HAP-1 (cell line): ENCODE measurements around the gene PPBP.

Experiments
- DNase-seq, 2 experiments: peaks; one replicate each; pipeline ENCODE4 v3.0.0-alpha.2; 2016 to 2020; ENCODE audit warnings: low spot score in 2 of 2
- H3K27me3 ChIP-seq: fragments of 250-450 bp; sonication (Bioruptor Pico); 2 replicates; pipeline ENCODE4 v1.5.1; 2020; ENCODE audit warnings: low read depth, mild to moderate bottlenecking, moderate library complexity
- H3K36me3 ChIP-seq: fragments of 250-450 bp; sonication (Bioruptor Pico); replicated peaks from 2 replicates; pipeline ENCODE4 v1.5.1; 2020; ENCODE audit warnings: mild to moderate bottlenecking
- H3K4me1 ChIP-seq: fragments of 250-450 bp; sonication (Bioruptor Pico); 2 replicates; pipeline ENCODE4 v1.5.1; 2020; ENCODE audit warnings: mild to moderate bottlenecking
- H3K4me3 ChIP-seq: fragments of 250-450 bp; sonication (Bioruptor Pico); 2 replicates; pipeline ENCODE4 v1.5.1; 2020; ENCODE audit warnings: mild to moderate bottlenecking, moderate library complexity
- H3K9me3 ChIP-seq: fragments of 250-450 bp; sonication (Bioruptor Pico); 2 replicates; pipeline ENCODE4 v1.5.1; 2020; ENCODE audit warnings: mild to moderate bottlenecking, moderate library complexity
- in situ Hi-C: fragments of 300-500 bp; cut with MboI; formaldehyde crosslinking; loops from 3 replicates; pipeline ENCODE4 v1.14.3; 2020; ENCODE audit warnings: low sequenced_read_pairs, inconsistent platforms, mixed read lengths

PPBP gene, protein sequence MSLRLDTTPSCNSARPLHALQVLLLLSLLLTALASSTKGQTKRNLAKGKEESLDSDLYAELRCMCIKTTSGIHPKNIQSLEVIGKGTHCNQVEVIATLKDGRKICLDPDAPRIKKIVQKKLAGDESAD

DNA sequence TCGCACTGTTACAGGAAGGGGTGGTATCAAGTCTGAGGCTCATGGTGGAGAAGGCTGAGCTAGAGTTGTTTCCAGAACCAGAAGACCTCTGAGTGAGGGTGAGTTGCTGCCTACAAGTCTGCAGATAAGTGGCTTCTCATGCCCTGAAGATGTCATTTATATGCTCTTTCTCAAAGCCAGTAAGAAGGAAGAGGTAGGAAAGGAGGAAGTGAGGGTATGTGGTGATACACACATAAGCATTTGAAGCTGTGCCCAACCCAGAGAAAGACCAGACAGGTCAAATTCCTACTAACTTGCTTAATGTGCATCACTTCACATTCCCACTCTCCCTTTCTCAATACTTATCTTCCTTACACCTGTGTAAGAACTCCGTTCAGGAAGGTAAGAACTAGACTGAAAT, at the start of gene PPBP:
Gene PPBP (minus strand): TSS at position 130 of the 400 bp plus-strand sequence. CDS start 87 bp downstream, at position 43.
- in situ Hi-C loops: no loop called here
- DNase-seq: no peak
- Histone ChIP-seq H3K4me1 (peaks cover 5% of the 10 kb centered on the region; the same call in 1 of the 2 replicates), H3K27me3 (no peaks in the 10 kb centered on the region), H3K9me3 (no peaks in the 10 kb centered on the region), H3K4me3 (no peak within 1 kb of the TSS), H3K36me3 (no peaks in the 10 kb centered on the region)

DNA sequence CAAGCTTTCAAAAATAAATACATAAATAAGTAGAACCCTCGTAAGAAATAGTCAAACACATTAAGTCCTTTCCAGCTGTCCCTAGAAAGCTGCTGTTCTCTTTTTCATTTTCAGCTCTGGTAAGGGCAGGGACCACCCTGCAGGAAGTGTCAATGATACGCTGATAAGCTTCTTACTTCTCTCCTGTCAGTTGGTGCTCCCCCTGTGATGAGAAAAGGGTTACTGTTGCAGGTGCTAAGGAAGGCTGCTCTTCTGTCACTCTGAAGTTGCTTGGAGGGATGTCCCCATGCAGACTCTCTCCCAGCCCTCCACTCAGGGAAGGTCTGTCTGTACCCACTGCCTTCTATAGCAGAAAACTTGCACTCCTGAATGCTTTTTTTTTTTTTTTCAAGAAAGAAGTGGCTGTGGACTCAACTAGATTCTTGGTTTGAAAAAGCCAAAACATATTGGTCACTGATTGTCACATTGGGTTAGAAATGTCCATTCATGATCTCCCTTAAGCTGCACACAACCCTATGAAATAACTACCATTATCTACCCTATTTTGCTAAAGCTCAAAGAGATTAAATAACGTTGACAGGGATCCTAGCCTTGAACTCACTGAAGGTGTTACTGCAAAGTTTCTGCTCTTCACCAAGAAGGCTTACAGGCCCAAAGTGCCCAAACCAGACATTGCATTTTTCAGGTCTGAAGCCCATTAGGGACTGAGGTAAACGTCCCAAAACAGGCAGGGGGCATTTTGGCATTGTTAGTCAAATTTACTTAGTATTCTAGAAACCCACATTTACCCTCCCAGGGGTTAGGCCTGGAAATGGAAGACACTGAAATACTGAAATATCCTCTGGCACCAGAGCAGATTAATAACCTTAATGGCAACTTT, 49.3 kb upstream of the PPBP start:
- no peaks in the 10 kb centered on the region for H3K9me3 ChIP-seq
- H3K27me3 ChIP-seq: peaks cover 23% of the 10 kb centered on the region
- no peak overlapping the region; the same call in 1 of the 2 replicates for H3K4me3 ChIP-seq
- no peaks in the 10 kb centered on the region for H3K36me3 ChIP-seq
- no peak for DNase-seq
- in situ Hi-C loops: no loop called here
- peaks cover 4% of the 10 kb centered on the region; the same call in 1 of the 2 replicates for H3K4me1 ChIP-seq

DNA sequence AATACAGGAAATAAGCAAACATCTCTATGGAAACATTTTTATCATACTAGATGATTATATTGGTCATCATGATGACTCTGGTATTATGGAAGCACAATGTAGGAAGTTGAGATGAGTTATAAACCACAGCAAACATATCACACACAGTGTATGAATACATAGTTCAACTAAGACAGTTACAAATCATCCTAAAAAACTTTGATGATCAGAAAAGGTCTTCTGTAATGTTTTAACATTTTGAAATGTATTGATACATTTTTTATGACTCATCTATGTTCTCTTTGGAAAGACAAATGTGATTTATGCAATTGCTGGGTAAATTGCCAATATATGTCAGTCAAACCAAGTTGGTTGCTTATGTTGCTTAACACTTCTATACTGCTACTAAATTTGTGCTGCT, 45.7 kb upstream of the PPBP start:
- H3K27me3 ChIP-seq: peaks cover 10% of the 10 kb centered on the region
- H3K9me3 ChIP-seq: no peaks in the 10 kb centered on the region
- H3K4me3 ChIP-seq: no peak overlapping the region
- no peak for DNase-seq
- H3K36me3 ChIP-seq: no peaks in the 10 kb centered on the region
- in situ Hi-C loops: no loop called here
- no peaks in the 10 kb centered on the region for H3K4me1 ChIP-seq

DNA sequence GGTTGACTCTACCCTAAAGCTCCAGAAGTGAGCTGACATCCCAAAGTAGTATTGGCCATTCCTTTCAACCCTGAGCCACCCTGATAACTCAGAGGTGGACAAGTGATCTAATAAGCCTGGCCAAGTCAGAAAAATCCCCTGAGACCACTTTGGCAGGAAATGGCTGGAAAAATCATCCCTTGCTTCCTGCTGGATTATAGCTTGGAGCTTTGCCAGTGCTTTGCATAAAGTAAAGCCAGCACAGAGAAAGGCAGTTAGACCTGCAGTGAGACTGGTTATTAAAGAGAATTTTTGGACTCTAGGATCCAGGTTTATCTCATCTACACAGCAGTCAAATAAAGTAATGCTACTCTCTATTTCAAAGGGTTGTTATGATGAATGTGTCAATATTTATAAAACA, 44.1 kb upstream of the PPBP start:
- no peaks in the 10 kb centered on the region for H3K36me3 ChIP-seq
- in situ Hi-C loops: no loop called here
- DNase-seq: no peak
- H3K4me3 ChIP-seq: no peak overlapping the region
- no peaks in the 10 kb centered on the region for H3K9me3 ChIP-seq
- H3K27me3 ChIP-seq: peaks cover 10% of the 10 kb centered on the region
- no peaks in the 10 kb centered on the region for H3K4me1 ChIP-seq

DNA sequence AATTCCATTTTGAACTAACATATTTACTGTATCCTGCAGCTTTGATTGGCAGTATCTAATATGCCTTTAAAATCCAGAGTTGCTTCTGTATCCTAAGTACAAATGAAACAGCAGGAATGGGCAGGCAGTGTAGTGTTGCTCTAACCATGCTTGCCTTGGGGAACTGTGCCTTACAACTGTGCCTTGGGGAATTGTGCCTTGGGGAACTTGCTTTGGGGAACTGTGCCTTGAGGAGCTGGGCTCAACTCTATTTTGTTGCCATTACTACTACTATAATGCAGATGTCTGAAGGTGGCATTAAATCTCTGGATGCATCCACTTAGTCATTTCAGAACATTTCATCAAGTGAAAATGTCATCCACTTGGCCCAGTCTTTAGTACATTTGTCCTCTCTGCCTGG, 43.6 kb upstream of the PPBP start:
- in situ Hi-C loops: no loop called here

DNA sequence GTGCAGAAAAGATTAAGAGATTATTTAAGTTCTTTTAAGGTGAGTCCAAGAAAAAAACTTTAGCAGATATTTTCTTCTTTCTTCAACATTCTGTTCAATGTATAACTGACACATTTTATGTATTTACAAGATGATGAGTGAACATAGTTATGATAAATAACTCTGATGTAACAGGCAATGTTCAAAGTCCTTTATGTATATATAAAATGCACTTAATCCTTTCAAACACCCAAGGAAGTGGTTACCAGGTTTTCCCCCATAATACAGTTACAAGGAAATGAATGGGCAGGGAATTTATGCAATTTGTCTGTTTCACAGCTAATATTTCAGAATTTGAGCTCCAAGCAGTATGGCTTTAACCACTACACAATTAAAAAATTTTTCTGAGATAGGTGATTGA, 42.3 kb upstream of the PPBP start:
- in situ Hi-C loops: no loop called here
- H3K36me3 ChIP-seq: no peaks in the 10 kb centered on the region
- H3K4me3 ChIP-seq: no peak overlapping the region
- DNase-seq: no peak
- H3K9me3 ChIP-seq: no peaks in the 10 kb centered on the region
- no peaks in the 10 kb centered on the region; the same call in 1 of the 2 replicates for H3K27me3 ChIP-seq
- no peaks in the 10 kb centered on the region for H3K4me1 ChIP-seq

More for the DNA sequence above, 43.6 kb upstream of the PPBP start:
- Histone ChIP-seq H3K9me3 (no peaks in the 10 kb centered on the region), H3K36me3 (no peaks in the 10 kb centered on the region), H3K4me1 (no peaks in the 10 kb centered on the region), H3K4me3 (no peak overlapping the region), H3K27me3 (peaks cover 10% of the 10 kb centered on the region)
- DNase-seq: no peak

DNA sequence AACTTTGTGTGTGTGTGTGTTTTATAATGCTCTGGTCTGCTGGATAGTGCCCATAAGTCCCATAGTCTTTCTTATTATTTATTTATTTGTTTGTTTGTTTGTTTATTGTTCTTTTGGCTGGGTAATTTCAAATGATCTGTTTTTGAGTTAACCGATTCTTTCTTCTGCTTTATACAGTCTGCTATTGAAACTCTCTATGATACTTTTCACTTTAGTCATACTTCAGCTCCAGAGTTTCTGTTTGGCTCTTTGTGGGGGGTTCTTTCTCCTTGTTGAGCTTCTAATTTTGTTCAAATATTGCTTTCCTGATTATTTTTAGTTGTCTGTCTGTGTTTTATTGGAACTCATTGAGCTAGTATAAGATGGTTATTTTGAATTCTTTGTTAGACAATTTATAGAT, 40.5 kb upstream of the PPBP start:
- H3K4me3 ChIP-seq: no peak overlapping the region
- H3K36me3 ChIP-seq: no peaks in the 10 kb centered on the region
- no peaks in the 10 kb centered on the region for H3K4me1 ChIP-seq
- DNase-seq: no peak
- no peaks in the 10 kb centered on the region for H3K27me3 ChIP-seq
- in situ Hi-C loops: no loop called here
- no peaks in the 10 kb centered on the region for H3K9me3 ChIP-seq

DNA sequence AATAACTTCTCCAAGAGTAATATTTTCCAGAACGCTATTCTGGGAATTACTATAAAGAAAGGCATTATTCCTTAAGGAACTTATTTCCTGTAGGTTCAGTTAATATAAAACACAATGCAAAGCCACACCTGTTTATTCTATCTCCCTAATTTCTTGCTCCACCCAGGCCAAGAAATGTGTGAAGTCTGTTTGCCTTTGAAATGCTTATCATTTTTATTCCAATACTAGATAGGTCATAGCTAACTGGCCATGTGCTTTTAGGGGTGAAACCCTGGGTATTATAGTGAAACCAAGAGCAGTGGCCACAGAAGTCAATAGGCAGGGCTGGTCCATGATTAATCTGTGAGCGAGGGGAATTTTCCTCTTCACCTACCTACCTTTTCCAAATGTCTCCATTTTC, 35.7 kb upstream of the PPBP start:
- H3K4me1 ChIP-seq: no peaks in the 10 kb centered on the region
- H3K36me3 ChIP-seq: no peaks in the 10 kb centered on the region
- in situ Hi-C loops: no loop called here
- no peak overlapping the region for H3K4me3 ChIP-seq
- DNase-seq: no peak
- no peaks in the 10 kb centered on the region for H3K27me3 ChIP-seq
- H3K9me3 ChIP-seq: no peaks in the 10 kb centered on the region

DNA sequence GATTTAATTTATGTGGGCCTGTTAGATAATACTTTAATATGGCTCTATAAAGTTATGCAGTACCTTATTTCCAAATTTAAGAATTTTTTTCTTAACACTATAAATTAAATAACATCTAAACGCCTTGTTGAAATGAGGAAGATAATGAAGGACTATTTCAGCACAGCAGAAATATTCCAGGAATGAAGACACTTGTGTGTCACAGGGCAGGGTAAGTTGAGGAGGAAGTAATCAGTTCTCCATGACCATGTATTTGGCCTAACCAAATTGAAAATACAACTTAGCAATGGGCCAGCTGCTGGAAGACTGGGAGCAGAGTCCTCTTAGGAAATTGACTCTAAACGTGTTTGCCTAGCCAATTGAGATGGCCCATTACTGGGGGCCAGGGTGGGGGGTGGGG, 33.6 kb upstream of the PPBP start:
- Histone ChIP-seq H3K27me3 (no peaks in the 10 kb centered on the region), H3K4me3 (no peak overlapping the region), H3K4me1 (no peaks in the 10 kb centered on the region), H3K9me3 (no peaks in the 10 kb centered on the region), H3K36me3 (no peaks in the 10 kb centered on the region)
- no peak for DNase-seq
- in situ Hi-C loops: no loop called here

DNA sequence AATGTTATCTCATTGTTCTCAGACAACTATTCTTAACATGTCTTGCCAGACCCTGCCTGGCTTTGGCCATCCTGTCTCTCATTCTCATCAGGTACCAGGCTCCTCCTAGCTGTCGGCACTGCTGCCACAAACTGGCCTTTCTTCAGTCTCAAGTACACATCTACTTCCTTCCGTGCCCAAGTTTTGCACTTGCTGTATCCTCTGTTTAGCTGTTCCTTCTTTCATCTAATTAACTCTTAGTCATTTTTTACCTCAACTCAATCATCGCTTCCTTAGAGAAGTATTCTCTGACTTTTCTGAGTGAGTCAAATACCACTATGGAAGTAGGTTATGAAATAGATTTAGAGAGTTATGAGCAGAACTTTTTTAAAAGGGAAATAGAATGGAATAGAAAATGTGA, 30.8 kb upstream of the PPBP start:
- no peak for DNase-seq
- Histone ChIP-seq H3K27me3 (no peaks in the 10 kb centered on the region), H3K4me3 (no peak overlapping the region), H3K36me3 (no peaks in the 10 kb centered on the region), H3K4me1 (no peaks in the 10 kb centered on the region), H3K9me3 (no peaks in the 10 kb centered on the region)
- in situ Hi-C loops: no loop called here

DNA sequence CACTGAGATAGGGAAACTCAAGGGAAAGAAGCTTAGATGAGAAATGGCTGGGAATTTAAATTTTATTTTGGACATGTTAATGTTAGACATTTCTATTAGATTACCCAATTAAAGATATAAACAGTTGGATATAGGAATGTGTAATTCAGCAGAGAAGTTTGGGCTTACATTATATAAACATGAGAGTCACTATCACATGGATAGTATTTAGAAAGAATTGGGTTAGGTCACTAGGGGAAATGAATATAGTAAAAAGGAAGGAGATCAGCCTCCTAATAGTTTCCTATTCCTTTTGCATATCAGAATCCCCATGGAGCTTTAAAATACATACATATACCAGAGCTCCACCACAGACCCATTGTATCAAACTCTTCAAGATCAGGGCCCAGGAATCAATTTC, 30.1 kb upstream of the PPBP start:
- Histone ChIP-seq H3K4me1 (no peaks in the 10 kb centered on the region), H3K27me3 (no peaks in the 10 kb centered on the region), H3K4me3 (no peak overlapping the region), H3K36me3 (no peaks in the 10 kb centered on the region), H3K9me3 (no peaks in the 10 kb centered on the region)
- in situ Hi-C loops: no loop called here
- no peak for DNase-seq

DNA sequence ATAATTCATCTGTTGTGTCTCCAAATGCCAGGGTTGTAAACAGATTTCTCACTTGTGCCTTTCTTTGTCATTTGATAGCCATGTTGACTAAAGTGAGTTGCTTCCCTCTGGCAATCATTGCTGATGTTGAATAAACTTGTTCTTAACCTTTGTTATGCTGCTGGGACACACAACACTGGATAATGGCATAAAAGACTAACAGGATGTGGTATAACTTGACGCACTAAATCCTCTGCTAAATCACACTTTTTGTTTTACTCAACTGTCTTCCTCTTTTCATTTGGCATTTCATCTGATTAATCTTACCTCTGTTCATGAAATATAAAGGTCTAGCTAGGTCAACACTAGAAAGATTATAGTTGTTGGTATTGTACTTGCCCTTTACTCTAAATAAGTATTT, 28.1 kb upstream of the PPBP start:
- Histone ChIP-seq H3K9me3 (no peaks in the 10 kb centered on the region), H3K4me3 (no peak overlapping the region), H3K36me3 (no peaks in the 10 kb centered on the region), H3K4me1 (no peaks in the 10 kb centered on the region), H3K27me3 (no peaks in the 10 kb centered on the region)
- no peak for DNase-seq
- in situ Hi-C loops: no loop called here

DNA sequence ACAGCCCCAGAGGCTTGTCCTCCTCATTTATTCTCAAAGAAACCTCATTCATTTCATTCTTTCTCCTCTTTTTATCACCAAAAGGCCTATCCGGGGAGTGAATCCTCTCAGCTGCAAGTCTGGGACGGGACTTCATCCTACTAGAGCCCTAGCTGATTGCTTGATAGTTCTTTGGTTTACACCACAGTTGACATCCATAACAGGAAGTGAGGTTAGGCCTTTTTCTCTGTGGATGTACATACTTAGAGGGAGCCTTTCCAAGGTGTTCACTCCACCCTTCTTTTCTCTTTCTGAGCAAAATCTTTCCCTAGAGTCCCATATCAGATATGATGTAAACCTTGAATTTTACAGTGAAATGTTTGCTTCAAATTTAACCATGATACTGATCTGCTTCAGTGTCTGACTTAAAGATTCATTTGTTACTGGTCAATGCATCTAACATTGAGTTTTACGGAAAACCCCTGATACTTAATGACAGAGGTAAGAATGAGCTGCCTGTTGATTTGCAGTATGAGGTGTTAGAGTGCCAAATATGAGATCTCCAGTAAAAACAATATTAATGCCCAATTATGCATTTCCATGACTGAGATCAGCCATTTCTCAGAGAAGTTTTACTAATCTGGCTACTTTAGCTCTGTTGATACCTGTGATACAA, 27.3 kb upstream of the PPBP start:
- H3K4me1 ChIP-seq: no peaks in the 10 kb centered on the region
- H3K36me3 ChIP-seq: no peaks in the 10 kb centered on the region
- in situ Hi-C loops: no loop called here
- no peaks in the 10 kb centered on the region for H3K9me3 ChIP-seq
- DNase-seq: no peak
- H3K4me3 ChIP-seq: no peak overlapping the region
- H3K27me3 ChIP-seq: no peaks in the 10 kb centered on the region

DNA sequence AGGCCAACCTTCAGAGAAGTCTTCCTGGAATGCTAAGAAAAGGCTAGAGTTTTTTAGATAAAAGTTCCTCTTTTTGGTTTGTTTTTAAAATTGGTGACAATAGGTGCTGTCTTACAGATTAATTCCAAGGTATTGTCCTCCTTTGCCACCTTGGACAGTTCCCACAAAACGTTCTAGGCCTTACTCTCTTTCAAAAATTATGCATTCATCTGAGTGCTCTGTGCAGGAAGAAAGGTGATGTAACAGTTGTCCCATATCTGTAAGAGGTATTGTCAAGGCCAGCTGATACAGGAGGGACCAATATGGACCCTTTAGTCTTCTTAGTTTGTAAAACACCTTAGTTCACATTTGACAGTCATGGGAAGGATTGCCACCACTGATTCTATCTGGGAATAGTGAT, 26.3 kb upstream of the PPBP start:
- H3K4me3 ChIP-seq: no peak overlapping the region
- H3K4me1 ChIP-seq: no peaks in the 10 kb centered on the region
- no peaks in the 10 kb centered on the region for H3K36me3 ChIP-seq
- no peaks in the 10 kb centered on the region for H3K27me3 ChIP-seq
- no peak for DNase-seq
- in situ Hi-C loops: no loop called here
- H3K9me3 ChIP-seq: no peaks in the 10 kb centered on the region
